Activated CD4-positive, alpha-beta T cell treated with anti-CD3 and anti-CD28 coated beads, Interleukin-2, amount 50 U/mL, for 1 hour (primary cell): ENCODE results near the gene UBR1.
"Not testable (repeated sequence)": the region's sequence is repeated elsewhere in the genome, so short reads cannot be mapped to it uniquely, and the experiment has no call there.

Experiments
- DNase-seq: peaks from one replicate; pipeline ENCODE4 v3.0.0-alpha.2; 2020

UBR1 gene

DNA sequence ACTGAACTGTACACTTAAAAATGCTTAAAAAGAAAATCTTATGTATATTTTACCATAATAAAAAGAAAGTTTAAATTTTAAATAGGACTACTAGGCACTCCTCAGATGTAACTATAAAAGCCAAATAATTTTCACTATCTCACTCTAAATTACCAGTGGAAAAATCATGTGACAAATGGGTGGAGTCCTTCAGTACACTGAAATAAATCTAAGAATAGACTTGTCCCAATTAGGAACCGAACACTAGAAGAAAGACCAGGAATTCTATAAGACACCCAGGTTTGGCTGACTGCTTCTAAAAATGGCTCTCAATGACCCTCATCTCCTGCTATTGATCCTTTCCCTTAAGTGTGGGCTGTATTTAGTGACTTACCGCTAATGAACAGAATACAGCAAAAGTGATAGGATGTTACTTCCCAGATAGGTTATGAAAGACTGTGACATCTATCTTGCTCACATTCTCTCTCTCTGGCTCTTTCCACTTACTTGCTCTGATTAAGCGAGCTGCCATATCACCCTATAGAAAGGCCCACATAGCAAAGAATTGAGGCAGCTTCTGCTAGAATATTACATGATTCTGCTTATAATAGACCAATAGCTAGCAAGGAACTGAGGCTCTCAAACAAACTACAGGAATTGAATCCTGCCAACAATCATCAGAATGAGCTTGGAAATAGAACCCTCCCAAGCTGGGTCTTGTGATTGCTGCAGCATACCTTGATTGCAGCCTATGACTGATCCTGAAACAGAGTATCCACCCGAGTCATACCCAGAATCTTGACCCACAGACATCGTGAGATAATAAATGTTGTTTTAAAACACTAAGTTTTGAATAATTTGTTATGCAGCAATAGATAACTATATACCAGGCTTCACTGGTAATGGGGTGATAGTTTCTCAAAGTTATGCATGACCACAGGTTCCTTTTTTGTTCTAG lies 202.2 kb downstream of the UBR1 start:
- no peak for DNase-seq

DNA sequence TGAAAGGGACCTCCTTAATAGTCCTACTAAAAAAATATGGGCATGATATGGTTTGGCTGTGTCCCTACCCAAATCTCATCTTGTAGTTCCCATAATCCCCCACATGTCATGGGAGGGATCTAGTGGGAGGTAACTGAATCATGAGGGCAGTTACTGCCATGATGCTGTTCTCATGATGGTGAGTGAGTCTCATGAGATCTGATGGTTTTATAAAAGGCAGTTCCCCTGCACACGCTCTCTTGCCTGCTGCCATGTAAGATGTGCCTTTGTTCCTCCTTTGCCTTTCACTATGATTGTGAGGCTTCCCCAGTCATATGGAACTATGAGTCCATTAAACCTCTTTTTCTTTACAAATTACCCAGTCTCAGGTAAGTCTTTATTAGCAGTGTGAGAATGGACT lies 211.9 kb downstream of the UBR1 start:
- DNase-seq, result not testable (repeated sequence)
